MV-4-11 (cell line): ENCODE data around the gene POLR1F.
A peak's percentile ranks its signal among the peaks of the same experiment; 100 is the strongest.
"Not testable (repeated sequence)": the region's sequence is repeated elsewhere in the genome, so short reads cannot be mapped to it uniquely, and the experiment has no call there.

Experiments used
- DNase-seq: peaks from one replicate; lab custom pipeline; 2025; lab: John Stamatoyannopoulos, UW

POLR1F gene, protein sequence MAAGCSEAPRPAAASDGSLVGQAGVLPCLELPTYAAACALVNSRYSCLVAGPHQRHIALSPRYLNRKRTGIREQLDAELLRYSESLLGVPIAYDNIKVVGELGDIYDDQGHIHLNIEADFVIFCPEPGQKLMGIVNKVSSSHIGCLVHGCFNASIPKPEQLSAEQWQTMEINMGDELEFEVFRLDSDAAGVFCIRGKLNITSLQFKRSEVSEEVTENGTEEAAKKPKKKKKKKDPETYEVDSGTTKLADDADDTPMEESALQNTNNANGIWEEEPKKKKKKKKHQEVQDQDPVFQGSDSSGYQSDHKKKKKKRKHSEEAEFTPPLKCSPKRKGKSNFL

DNA sequence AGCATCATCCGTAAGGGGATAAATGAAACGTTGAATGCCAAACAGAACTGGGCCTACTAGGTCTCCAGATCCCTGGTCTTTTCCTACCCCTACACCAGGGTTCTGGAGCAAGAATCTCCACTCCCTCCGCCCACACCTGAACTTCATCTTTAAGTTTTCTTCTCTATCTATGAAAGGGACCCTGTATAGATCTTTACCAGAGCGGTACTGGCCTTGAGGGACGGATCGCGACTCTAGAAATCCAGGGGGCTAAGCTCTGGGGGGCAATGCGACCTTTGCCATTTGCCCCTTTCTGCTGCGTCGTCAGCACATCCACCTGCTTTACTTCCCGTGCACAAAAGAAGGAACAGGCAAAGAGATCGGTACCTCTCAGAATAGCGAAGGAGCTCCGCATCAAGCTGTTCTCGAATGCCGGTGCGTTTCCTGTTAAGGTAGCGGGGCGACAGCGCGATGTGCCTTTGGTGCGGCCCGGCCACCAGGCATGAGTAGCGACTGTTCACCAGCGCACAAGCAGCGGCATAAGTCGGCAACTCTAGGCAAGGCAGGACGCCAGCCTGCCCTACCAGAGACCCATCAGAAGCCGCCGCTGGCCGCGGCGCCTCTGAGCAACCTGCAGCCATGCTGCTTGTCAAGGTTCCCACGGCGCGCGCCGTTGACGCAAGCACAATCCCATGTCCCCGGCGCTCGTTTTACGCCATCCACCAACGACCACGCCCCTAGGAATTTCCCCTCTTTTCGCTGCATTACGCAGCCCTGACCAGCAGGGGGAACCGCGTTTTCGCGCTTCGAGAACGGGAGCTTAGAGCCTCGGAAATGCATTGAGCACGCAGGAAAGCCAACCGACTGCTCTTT lies at the start of gene POLR1F:
Gene POLR1F (minus strand): TSS at position 641 of the 852 bp plus-strand sequence. CDS start 21 bp downstream, at position 620.
- peak; percentile 91 for DNase-seq

DNA sequence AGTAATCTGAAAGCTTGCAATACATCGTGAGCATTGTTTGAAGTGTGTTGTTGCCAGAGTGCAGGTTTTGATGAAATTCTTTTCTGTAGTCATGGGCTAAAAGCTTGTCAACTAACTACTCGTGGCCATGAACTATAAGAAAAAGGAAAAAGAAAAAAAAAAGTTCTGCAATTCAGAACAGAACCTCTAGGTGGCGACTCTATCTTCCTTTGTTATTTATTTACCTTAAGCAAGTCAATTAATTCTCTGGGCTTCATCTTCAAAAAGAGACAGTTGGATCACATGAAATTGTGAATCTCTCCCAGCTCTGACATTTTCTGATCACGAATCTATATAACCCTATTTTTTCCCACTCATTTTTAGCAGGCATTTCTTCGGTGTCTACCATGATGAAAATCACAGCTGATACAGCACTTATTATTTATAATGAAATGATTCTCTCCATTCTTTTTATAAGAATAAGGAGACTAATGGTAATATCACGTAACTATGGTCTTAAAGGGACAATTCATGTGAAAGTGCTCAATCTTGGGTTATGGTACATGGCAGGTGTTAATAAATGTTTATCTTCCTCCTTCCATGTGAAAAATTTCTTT lies 45.8 kb upstream of the POLR1F start:
- DNase-seq: peak; percentile 21

DNA sequence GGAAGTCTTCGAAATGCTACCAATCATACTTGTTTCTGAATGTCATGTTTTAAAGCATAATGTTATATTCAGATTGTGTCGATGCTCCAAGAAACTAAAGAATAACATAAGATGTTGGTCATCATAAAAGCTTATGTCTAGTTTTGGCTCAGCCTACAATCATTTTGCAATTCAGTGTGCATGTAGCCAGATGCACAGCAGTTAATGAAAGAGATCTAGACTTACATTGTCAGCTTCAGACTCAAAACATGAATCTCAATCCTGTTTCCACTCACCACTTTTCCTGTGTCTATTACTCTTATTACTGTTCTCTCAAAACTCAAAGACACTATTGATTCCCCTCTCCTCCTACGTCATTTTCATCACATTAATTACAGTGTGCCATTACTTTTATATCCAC lies 43.2 kb upstream of the POLR1F start:
- DNase-seq: no peak

DNA sequence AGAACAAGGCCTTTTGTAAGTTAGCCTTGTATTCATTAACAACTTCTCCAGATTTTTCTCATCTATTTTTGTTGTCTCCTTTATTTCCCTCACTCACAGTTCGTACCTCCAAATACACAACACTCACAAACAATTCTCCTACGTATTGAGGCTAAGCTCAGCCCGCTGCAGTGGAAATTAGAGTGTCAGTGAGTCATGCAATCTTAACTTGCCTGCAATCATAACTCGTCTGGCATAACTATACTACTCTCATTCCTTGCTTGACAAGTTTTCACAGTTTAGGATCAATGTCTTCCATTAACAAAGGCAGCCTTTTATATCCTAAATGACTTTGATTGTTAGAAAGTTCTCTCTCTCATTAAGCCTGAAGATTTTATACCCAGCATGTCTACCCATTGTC lies 40.8 kb upstream of the POLR1F start:
- no peak for DNase-seq

DNA sequence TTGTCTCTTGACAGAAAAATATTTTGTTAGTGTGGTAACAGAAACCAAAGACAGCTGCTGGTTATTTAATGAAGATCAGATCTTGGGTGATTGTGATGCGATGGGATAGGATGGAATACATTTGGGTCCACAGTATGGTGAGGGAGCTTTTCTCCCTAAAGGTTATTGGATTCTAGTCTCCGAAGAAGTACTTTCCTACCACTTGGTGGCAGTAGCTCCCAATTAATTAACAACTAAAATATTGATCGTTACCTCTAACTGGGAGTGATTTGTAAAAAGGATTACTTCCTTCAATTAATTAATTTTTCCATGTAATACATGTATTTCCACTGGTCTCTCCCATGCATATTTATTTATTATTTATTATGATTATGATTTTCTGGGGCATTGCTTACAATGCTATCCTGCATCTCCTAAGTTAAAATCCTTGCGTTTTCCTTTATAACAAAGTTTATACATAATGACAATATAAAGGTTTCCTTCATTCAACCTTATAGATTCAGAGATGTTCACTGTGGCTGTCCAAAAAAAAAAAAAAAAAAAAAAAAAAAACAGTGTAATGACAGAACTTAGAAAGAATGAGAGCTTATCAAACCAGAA lies 39.0 kb upstream of the POLR1F start:
- no peak for DNase-seq

DNA sequence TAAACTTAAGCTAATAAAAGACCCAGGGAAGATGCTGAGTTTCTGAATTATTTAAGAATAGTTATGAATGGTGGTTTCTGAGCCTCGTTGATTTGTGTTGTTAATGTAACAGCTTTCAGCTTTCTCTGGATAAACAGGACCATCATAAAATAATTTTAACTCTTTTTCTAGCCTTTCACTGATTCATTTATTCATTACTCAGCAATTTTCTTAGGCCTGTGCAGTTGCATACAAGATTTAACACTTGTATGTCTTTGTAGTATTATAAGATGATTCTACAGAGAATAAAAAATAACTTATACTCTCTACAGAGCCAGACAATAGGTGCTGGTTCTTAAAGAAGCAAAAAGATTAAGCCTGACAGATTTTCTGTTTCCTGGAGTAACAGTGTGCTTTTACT lies 35.2 kb upstream of the POLR1F start:
- no peak for DNase-seq

DNA sequence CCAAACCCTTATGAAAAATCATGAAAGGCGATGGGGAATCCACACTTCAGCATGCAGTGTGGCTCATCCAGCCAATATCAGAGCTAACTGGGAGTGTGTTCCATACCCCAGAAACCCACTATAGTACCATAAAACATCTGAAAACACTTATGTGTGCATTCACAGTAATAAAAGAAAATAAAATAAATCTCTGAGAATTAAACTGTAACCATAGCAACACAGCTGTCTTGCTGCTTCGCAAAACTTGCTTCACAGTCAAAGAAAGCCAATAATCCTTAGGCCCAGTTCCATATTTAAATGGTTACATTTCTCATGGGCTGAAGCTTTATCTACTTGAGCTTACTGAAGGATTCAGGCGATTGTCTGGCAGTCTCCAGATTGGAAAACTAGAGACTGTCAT lies 19.9 kb upstream of the POLR1F start:
- DNase-seq: no peak

DNA sequence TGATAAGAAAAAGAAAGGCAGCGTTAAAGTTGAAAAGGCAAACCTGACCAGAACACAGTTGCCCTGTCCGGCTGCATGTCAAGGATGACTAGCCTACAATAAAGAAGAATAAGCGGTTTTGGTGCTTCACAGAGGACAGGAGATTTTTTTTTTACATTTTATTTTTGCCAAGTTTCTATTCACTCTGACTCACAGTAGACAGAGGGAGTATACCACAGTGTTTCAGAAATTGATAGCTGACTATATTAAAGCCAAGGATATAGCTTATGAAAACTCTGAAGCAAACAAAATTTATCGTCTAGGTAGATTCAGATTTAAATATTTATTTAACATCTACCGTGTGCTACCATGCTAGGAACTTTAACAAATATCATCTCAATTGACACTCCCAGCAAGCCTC lies 16.9 kb upstream of the POLR1F start:
- no peak for DNase-seq

DNA sequence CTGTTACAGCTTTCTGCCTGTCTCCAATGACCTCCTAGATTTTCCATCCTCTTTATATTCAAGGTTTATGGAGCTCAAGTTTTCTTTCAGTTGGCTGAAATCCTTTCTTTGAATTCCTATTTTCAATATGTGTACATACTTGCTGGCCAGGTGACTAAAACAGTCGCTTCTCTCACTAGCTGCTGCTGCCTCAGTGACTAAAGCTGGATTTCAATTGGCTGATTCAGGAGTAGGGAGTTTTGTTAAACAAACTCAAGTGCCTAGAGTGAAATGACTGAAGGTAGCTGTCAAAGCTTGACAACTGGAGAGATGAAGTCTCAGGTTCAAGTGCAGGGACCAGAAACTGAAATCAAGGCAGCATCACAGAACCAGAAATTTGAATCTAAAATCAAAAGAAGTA lies 6.7 kb upstream of the POLR1F start:
- no peak for DNase-seq

DNA sequence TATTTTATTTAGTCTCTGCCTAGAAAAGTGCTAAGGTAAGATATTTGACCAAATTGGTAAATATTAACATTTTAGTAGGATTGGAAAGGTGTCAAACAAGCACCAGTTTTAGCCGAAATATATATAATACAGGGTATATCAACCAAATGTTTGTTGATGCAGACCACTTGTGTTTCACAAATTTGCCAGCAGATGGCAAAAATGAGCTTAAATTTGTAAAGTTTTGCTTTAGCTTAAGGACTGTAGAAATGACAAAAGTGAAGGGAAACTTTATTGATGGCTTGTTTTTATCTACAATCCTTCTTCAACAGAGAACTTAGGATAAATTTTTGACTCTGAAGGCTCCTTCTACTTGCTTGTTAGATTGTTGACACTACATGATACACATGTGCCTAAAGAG lies 4.8 kb upstream of the POLR1F start:
- DNase-seq: peak; percentile 25

DNA sequence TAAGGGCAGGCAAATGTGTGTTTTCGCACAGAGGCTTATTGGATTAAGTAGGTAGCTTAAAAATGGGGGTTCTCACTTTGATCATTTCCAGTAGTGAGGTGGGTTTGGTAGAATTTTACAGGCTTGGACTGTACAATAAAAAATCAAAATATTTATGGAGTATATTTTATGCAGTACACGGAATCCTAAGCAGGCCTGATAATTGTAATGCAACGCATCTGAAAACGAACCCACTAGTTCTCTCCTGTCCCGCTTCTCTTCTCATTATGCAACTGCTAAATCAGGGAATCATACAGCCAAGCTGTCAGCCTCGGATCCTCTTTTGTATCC lies 377 bp upstream of the POLR1F start:
- DNase-seq: no peak

DNA sequence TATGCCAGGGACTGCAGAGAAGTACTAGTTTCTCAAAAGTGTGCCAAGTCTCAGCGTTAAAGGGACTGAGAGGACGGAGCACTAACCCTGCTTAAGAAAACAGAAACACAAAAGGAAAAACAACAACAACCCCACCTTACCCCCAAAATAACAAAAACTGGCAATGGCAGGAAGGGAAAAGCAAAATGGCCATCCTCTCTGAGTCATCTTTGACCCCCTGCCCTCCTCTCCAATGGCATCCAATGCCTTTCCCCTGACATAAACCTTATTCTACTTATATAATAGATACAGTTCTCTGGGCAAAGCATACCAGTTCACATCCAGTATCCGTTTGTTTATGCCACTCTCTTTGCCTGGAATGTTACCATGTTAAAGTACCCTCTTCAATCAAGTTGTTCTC lies 1.6 kb downstream of the POLR1F start:
- no peak for DNase-seq

DNA sequence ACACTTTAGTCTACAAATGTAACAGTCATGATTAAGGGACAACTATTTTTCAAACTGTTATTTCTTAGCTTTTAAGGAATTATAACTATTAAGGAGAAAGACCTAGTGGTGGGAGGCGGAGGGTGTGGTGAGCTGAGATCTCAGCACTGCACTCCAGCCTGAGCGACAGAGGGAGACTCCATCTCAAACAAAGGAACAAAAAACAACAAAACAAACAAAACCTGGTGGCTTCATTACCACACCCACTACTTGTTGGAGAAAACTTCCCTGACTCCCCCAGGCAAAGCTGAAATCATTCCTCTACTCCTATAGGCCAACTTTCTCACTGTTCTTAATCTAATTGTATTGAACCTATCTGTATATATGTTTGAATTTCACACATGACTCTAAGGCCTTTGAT lies 3.2 kb downstream of the POLR1F start:
- DNase-seq: no peak

DNA sequence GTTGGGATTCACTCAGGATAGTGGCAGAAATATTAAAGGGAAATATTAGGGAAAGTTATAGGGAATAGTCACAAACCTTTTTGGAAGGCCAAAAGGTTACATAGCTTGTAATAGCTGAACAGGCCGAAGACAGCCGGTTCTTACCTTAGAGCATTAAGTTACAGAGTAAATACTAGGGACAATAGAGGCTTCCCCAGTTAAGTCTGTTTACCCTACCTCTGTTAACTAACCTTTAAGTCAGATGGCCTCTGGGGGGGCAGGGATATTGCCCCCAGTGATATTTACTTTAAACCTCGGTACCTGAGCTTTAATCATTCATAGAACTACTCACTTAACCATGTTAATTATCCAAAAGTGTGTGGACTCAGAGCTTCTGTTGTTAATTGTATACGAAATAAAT lies 7.4 kb downstream of the POLR1F start:
- DNase-seq: no peak

DNA sequence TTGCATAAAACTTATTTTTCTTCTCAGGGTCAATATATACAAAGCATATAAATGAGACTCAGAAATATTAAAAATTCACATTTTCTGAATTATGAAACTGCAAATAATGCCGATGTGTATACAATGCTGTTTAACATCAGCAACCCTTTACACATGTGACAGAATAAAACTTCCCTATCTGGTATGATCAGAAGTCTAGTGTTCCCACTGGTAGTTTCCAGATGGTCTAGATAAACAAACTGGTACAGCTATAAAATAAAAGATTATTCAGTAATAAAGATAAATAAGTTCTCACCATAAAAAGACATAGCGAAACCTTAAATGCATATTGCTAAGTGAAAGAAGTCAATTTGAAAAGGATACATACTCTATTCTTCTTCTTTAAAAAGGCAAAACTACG lies 7.9 kb downstream of the POLR1F start:
- DNase-seq: no peak

DNA sequence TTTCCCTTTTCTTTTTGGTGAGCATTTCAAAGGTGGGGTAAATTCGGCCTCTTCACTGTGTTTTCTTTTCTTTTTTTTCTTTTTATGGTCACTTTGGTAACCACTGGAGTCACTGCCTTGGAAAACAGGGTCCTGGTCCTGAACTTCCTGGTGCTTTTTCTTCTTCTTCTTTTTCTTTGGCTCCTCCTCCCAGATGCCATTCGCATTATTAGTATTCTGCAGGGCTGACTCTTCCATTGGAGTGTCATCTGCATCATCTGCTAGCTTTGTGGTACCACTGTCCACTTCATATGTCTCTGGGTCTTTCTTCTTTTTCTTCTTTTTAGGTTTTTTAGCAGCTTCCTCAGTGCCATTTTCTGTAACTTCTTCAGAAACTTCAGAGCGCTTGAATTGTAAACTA lies 10.5 kb downstream of the POLR1F start:
- no peak for DNase-seq

DNA sequence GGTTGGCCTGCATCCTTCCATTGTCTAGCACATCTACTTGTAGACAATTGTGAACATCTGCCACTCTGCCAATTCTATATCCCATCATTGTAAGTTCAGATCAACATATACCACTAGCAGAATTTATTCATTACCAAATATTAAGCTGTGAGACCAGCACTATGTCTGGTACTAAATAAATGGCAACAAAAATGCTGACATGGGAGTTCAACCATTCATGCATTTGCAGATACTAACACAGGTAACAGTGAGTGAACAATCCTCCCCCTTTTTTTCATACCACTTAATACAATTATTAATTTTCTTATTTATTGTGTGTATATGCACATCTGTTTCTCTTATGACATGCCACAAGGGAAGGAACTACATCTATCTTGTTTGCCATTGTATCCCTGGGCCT lies 11.9 kb downstream of the POLR1F start:
- DNase-seq: no peak

DNA sequence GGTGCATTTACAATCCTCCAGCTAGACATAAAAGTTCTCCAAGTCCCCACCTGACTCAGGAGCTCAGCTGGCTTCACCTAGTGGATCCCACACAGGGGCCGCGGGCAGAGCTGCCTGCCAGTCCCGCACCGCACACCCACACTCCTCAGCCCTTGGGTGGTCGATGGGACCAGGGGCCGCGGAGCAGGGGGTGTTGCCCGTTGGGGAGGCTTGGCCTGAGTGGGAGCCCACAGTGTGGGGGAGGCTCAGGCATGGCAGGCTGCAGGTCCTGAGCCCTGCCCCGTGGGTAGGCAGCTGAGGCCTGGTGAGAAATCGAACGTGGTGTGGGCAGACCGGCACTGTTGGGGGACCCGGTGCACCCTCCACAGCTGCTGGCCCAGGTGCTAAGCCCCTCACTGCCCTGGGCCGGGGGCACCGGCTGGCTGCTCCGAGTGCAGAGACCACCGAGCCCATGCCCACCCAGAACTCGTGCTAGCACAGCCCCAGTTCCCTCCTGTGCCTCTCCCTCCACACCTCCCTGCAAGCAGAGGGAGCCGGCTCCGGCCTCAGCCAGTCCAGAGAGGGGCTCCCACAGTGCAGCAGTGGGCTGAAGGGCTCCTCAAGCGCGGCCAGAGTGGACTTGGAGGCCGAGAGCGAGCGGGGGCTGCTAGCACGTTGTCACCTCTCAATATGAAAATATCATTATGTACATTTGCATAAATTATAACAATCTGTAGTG lies 16.6 kb downstream of the POLR1F start:
- DNase-seq: no peak

DNA sequence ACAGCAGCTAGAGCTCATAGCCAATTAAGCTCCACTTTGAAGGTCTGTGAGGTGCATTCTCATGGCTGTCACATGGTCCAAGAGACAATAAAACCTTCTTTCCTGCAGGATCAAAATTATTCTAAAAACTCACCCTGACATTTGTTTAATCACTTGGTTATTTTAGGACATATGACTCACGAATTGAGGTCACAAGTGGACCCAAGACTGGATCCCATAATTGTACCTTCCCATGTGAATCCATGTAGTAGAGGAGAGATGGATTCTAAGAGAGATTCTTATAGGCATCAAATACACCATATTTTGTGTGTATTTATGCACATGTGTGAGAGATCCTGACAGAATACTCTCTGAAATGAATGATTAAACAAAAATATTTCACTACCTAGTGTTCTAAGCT lies 18.1 kb downstream of the POLR1F start:
- no peak for DNase-seq

DNA sequence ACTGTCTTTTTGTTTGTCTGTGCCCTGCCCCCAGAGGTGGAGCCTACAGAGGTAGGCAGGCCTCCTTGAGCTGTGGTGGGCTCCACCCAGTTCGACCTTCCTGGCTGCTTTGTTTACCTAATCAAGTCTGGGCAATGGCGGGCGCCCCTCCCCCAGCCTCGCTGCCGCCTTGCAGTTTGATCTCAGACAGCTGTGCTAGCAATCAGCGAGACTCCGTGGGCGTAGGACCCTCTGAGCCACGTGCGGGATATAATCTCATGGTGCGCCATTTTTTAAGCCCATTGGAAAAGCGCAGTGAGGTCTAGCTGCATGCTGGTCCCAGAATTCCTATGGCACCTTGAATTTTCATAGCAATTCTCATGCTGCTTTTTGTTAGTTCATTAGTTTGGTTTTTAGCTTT lies 19.7 kb downstream of the POLR1F start:
- DNase-seq: not testable (repeated sequence)

DNA sequence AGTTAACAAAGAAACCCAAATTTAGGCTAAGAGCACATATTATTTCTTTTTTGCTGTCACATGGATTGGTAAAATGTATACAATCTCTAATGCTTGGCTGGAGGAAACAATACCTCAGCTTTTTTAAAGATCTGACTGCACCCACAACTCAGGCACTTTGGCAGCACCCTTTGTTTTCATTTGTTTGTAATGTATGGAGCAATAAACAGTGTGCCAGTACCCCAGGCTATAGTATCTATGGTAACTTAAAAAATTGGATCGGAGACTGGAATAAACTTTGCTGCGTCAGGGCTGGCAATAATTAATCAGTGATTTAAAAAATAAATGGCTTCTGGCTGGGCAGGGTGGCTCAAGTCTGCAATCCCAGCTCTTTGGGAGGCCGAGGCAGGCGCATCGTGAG lies 27.2 kb downstream of the POLR1F start:
- no peak for DNase-seq

DNA sequence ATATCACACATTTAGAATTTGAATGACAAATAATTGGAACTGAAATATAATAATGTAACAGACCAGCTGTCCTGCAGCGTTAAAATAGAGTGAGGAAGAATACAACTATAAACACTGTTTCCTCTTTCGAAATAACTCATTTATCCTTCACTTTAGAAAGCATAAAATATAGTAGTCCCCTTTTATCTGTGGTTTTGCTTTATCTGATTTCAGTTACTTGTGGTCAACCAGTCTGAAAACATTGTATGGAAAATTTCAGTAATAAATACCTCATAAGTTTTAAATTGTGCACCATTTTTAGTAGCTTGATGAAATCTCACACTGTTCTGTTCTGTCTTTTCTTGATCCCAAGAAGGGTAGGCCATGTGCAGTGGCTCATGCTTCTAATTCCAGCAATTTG lies 31.7 kb downstream of the POLR1F start:
- peak; percentile 90 for DNase-seq
